ENCODE results near the gene TMEM225B. TPM values are rescaled to one million over a fixed set of nuclear protein-coding genes. Genes with fewer than 3 reads are reported as not detected.

The TMEM225B gene
- total RNA-seq, 1 experiment from 2014 or later, result 0.31 TPM

DNA sequence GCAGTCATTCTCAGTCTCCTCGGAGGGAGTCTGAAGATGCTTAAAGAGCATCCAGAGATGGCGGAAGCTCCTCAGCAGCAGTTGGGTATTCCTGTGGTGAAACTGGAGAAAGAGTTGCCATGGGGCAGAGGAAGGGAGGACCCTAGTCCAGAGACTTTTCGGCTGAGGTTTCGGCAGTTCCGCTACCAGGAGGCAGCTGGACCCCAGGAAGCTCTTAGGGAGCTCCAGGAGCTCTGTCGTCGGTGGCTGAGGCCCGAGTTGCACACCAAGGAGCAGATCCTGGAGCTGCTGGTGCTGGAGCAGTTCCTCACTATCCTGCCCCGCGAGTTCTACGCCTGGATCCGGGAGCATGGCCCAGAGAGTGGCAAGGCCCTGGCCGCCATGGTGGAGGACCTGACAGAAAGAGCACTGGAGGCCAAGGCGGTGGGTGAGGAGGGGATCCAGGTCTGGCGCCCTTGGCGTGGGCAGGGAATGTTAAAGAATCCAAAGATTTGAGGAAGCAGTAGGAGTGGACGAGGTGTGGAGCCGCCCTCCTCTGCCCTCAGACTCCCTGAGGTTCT lies 21.6 kb downstream of the TMEM225B start:
- Histone ChIP-seq H3K27me3 (ENCODE audit: control insufficient read depth, insufficient read depth, low read length) (no peaks in the 10 kb centered on the region), H3K27ac (ENCODE audit: low read length) (no peak overlapping the region), H3K9me3 (ENCODE audit: control insufficient read depth, insufficient read depth, low read depth, low read length) (no peaks in the 10 kb centered on the region), H3K4me1 (ENCODE audit: control insufficient read depth, insufficient read depth, low read length) (peaks cover 12% of the 10 kb centered on the region), H3K4me3 (ENCODE audit: low read depth in 2 of 2, low read length in 2 of 2) (no peak overlapping the region), H3K36me3 (ENCODE audit: control insufficient read depth, insufficient read depth, low read length) (peaks cover 6% of the 10 kb centered on the region)
- ChIA-PET POLR2A (no interaction called here), CTCF (no interaction called here)
- DNase-seq (ENCODE audit: low read depth, low spot score) (no peak), ATAC-seq (no peak)
- in situ Hi-C loops (cut with HindIII; ENCODE audit: low pct_unique_long_range_greater_than_20kb, low sequenced_read_pairs), result no loop called here
- intact Hi-C loops (cut with micrococcal nuclease; ENCODE audit: unreplicated experiment), result no loop called here
- TSS peak; percentile 62 for BruUV-seq (replicated peaks)
- TF ChIP-seq, protein P1, sequence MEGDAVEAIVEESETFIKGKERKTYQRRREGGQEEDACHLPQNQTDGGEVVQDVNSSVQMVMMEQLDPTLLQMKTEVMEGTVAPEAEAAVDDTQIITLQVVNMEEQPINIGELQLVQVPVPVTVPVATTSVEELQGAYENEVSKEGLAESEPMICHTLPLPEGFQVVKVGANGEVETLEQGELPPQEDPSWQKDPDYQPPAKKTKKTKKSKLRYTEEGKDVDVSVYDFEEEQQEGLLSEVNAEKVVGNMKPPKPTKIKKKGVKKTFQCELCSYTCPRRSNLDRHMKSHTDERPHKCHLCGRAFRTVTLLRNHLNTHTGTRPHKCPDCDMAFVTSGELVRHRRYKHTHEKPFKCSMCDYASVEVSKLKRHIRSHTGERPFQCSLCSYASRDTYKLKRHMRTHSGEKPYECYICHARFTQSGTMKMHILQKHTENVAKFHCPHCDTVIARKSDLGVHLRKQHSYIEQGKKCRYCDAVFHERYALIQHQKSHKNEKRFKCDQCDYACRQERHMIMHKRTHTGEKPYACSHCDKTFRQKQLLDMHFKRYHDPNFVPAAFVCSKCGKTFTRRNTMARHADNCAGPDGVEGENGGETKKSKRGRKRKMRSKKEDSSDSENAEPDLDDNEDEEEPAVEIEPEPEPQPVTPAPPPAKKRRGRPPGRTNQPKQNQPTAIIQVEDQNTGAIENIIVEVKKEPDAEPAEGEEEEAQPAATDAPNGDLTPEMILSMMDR (IDR thresholded peaks at IDR 0.05), result no peak
- TF ChIP-seq SIN3A (IDR thresholded peaks at IDR 0.05; ENCODE audit: borderline replicate concordance, insufficient read depth, low read depth, low read length), result no peak
- TF ChIP-seq TCF7L2 (IDR thresholded peaks at IDR 0.05; ENCODE audit: low read depth, low read length), result no peak
- TF ChIP-seq, protein P2, sequence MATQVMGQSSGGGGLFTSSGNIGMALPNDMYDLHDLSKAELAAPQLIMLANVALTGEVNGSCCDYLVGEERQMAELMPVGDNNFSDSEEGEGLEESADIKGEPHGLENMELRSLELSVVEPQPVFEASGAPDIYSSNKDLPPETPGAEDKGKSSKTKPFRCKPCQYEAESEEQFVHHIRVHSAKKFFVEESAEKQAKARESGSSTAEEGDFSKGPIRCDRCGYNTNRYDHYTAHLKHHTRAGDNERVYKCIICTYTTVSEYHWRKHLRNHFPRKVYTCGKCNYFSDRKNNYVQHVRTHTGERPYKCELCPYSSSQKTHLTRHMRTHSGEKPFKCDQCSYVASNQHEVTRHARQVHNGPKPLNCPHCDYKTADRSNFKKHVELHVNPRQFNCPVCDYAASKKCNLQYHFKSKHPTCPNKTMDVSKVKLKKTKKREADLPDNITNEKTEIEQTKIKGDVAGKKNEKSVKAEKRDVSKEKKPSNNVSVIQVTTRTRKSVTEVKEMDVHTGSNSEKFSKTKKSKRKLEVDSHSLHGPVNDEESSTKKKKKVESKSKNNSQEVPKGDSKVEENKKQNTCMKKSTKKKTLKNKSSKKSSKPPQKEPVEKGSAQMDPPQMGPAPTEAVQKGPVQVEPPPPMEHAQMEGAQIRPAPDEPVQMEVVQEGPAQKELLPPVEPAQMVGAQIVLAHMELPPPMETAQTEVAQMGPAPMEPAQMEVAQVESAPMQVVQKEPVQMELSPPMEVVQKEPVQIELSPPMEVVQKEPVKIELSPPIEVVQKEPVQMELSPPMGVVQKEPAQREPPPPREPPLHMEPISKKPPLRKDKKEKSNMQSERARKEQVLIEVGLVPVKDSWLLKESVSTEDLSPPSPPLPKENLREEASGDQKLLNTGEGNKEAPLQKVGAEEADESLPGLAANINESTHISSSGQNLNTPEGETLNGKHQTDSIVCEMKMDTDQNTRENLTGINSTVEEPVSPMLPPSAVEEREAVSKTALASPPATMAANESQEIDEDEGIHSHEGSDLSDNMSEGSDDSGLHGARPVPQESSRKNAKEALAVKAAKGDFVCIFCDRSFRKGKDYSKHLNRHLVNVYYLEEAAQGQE (IDR thresholded peaks at IDR 0.05; ENCODE audit: insufficient read depth in 1 of 2, low read depth in 2 of 2, low read length in 1 of 2), result no peak
- TF ChIP-seq POLR2AphosphoS5 (IDR thresholded peaks at IDR 0.05; ENCODE audit: low read depth, low read length), result no peak

DNA sequence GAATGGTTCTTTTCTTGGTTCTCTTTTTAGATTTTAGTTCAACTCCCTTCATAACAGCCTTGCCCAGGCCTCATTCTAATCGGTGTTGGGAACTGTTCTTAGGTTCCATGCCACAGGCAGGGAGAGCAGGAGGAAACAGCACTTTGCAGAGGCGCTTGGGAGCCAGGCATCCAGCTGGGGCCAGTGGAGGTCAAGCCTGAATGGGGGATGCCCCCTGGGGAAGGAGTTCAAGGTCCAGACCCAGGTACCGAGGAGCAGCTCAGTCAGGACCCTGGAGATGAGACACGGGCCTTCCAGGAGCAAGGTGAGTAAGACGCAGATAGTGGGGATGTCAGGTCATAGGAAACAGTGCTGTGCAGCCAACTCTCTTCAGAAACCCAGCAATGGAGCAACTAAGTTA lies 23.2 kb downstream of the TMEM225B start:
- H3K9me3 ChIP-seq (ENCODE audit: control insufficient read depth, insufficient read depth, low read depth, low read length), result no peaks in the 10 kb centered on the region
- ATAC-seq, result no peak
- no peaks in the 10 kb centered on the region for H3K27me3 ChIP-seq (ENCODE audit: control insufficient read depth, insufficient read depth, low read length)
- in situ Hi-C loops (cut with HindIII; ENCODE audit: low pct_unique_long_range_greater_than_20kb, low sequenced_read_pairs), result no loop called here
- no peak overlapping the region for H3K4me3 ChIP-seq (ENCODE audit: low read depth in 2 of 2, low read length in 2 of 2)
- H3K27ac ChIP-seq (ENCODE audit: low read length), result no peak overlapping the region
- no peak for DNase-seq (ENCODE audit: low read depth, low spot score)
- no TSS peak for BruUV-seq (replicated peaks)
- ChIA-PET POLR2A (no interaction called here), CTCF (no interaction called here)
- TF ChIP-seq, protein P1 (IDR thresholded peaks at IDR 0.05), result no peak
- intact Hi-C loops (cut with micrococcal nuclease; ENCODE audit: unreplicated experiment), result no loop called here
- H3K4me1 ChIP-seq (ENCODE audit: control insufficient read depth, insufficient read depth, low read length), result peaks cover 12% of the 10 kb centered on the region
- peaks cover 10% of the 10 kb centered on the region for H3K36me3 ChIP-seq (ENCODE audit: control insufficient read depth, insufficient read depth, low read length)

All from Panc1 (cell line).